Measurements from ENCODE around the gene RNU7-1.

RNU7-1 gene

GRCh38 chr12:6963016-6963731, 19.6 kb downstream of the RNU7-1 start:
- no peak for DNase-seq

- no peak for DNase-seq
Observed at GRCh38 chr12:6963791-6964413, 20.3 kb downstream of the RNU7-1 start.

GRCh38 chr12:6964605-6965025, 21.0 kb downstream of the RNU7-1 start:
- DNase-seq: no peak

GRCh38 chr12:6965026-6965661, 21.5 kb downstream of the RNU7-1 start:
- DNase-seq: peak in 54 of 58 donors; percentile 12 to 88 (median 66)

- DNase-seq: no peak
Observed at GRCh38 chr12:6965714-6966113, 22.1 kb downstream of the RNU7-1 start.

GRCh38 chr12:6966351-6966750, 22.7 kb downstream of the RNU7-1 start:
- DNase-seq: no peak

- DNase-seq: no peak
Observed at GRCh38 chr12:6967651-6968100, 24.1 kb downstream of the RNU7-1 start.

- no peak for DNase-seq
Observed at GRCh38 chr12:6968426-6968825, 24.8 kb downstream of the RNU7-1 start.

- DNase-seq: peak in 1 of 58 donors; percentile 58
Observed at GRCh38 chr12:6970096-6970527, 26.5 kb downstream of the RNU7-1 start.

GRCh38 chr12:6974180-6974579, 30.6 kb downstream of the RNU7-1 start:
- DNase-seq: no peak

GRCh38 chr12:6975297-6976032, 31.8 kb downstream of the RNU7-1 start:
- DNase-seq: no peak

GRCh38 chr12:6977653-6978052, 34.0 kb downstream of the RNU7-1 start:
- no peak for DNase-seq

GRCh38 chr12:6978188-6978587, 34.6 kb downstream of the RNU7-1 start:
- DNase-seq: no peak

GRCh38 chr12:6978611-6979011, 35.0 kb downstream of the RNU7-1 start:
- no peak for DNase-seq

GRCh38 chr12:6979021-6979420, 35.4 kb downstream of the RNU7-1 start:
- no peak for DNase-seq

- no peak for DNase-seq
Observed at GRCh38 chr12:6979453-6979852, 35.8 kb downstream of the RNU7-1 start.

GRCh38 chr12:6980075-6980474, 36.5 kb downstream of the RNU7-1 start:
- no peak for DNase-seq

GRCh38 chr12:6980740-6981139, 37.1 kb downstream of the RNU7-1 start:
- no peak for DNase-seq

- no peak for DNase-seq
Observed at GRCh38 chr12:6981152-6982052, 37.8 kb downstream of the RNU7-1 start.

- no peak for DNase-seq
Observed at GRCh38 chr12:6982532-6982931, 38.9 kb downstream of the RNU7-1 start.
